ENCODE results near the gene DLK1. TPM values are rescaled to one million over a fixed set of nuclear protein-coding genes. Genes with fewer than 3 reads are reported as not detected.

Gene DLK1
- total RNA-seq, 1 experiment from 2014 or later = 3.3 TPM

DNA sequence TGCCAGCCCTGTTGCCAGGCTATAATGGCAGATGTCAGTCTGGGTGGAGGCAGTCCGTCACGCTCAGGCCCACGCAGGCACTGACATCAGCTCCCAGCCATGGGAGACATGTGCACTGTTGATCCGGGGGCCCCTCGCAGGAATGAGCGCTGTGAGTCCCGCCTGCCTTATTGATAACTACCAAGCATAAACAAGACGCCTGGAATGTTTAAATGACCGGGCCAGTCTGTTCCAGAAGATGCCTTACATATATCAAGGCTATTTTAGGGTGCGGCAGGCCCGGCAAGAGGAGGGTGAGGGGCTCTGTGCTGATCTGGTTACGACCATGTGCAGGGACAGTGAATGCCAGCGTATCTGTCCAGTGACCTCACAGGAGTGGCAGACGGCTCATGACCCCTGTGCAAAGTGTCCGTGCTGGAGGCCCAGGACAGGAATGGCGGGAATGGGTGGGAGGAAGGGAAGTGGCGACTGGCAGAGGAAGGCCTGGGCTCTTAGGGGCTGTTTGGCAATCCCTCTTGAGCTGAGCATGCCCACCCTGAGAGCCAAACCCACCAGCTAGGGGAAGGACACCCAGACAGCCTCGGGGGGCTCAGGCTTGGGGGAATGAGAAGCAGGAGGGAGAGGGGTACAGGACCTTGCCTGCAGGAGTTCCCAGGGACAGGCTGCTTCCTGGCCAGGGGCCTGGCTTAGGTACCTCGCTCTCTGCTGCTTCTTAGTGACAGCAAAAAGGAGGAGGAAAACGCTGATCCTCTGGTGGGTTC is 49.3 kb downstream of the DLK1 start (continued):
- TF ChIP-seq ZBTB43 (CRISPR knock-in tag; IDR thresholded peaks at IDR 0.05) (no peak), ZNF232 (CRISPR knock-in tag; IDR thresholded peaks at IDR 0.05) (no peak), FOXK1 (CRISPR knock-in tag; IDR thresholded peaks at IDR 0.05) (no peak), ZNF425 (CRISPR knock-in tag; conservative IDR thresholded peaks at IDR 0.05) (no peak), MAX (CRISPR knock-in tag; IDR thresholded peaks at IDR 0.05) (no peak), AR (CRISPR knock-in tag; IDR thresholded peaks at IDR 0.05) (no peak)
- TF ChIP-seq, protein P1, sequence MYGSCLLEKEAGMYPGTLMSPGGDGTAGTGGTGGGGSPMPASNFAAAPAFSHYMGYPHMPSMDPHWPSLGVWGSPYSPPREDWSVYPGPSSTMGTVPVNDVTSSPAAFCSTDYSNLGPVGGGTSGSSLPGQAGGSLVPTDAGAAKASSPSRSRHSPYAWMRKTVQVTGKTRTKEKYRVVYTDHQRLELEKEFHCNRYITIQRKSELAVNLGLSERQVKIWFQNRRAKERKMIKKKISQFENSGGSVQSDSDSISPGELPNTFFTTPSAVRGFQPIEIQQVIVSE (CRISPR knock-in tag; IDR thresholded peaks at IDR 0.05; ENCODE audit: borderline replicate concordance) = no peak

DNA sequence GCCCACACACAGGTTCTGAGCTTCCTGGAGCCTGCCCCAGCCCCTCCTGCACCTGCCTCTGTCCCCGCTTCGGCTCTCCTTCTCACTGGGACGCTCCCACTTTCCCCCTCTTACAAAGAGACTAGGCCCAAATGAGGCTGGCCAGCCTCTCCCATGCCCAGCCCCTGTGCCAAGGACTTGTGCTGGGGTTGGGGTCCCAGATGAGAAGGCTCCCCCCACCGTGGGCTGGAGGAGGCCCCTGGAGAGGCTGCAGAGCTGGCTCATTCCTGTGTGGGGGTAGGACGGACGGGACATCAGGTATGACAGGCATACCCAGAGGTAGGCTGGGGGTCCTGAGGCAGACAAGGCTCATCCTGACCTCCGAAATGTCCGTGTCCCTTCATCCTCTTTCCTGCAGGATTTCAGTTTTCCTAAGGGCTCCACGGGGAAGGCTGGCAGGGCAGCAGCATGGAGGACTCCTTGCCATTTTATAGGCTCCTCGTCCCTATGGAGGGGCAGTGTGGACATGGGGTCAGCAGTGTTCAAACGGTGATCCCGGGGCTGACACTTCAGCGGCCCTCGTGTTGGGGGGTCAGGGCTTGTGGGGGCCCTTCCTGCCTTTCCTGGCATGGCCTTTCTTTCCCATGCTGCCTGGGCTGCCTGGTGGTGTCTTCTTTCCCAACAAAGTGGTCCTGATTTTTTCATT is 50.1 kb downstream of the DLK1 start:
- CTCF ChIA-PET = no interaction called here
- Mint-ChIP-seq H3K4me3 (no peak overlapping the region), H3K27ac (no peak overlapping the region), H3K36me3 (no peaks in the 10 kb centered on the region), H3K9me3 (no peaks in the 10 kb centered on the region), H3K27me3 (ENCODE audit: low read depth) (no peaks in the 10 kb centered on the region; the same call in 1 of the 2 replicates), H3K4me1 (no peaks in the 10 kb centered on the region)
- no peak for ATAC-seq
- POLR2A ChIA-PET = interaction anchor here (0.5 kb wide), 1 partner anchor 77 kb away, joined by 7 read pairs; no protein-coding TSS in a partner anchor
- no peak for DNase-seq (ENCODE audit: low spot score)
- TF ChIP-seq, protein P2, sequence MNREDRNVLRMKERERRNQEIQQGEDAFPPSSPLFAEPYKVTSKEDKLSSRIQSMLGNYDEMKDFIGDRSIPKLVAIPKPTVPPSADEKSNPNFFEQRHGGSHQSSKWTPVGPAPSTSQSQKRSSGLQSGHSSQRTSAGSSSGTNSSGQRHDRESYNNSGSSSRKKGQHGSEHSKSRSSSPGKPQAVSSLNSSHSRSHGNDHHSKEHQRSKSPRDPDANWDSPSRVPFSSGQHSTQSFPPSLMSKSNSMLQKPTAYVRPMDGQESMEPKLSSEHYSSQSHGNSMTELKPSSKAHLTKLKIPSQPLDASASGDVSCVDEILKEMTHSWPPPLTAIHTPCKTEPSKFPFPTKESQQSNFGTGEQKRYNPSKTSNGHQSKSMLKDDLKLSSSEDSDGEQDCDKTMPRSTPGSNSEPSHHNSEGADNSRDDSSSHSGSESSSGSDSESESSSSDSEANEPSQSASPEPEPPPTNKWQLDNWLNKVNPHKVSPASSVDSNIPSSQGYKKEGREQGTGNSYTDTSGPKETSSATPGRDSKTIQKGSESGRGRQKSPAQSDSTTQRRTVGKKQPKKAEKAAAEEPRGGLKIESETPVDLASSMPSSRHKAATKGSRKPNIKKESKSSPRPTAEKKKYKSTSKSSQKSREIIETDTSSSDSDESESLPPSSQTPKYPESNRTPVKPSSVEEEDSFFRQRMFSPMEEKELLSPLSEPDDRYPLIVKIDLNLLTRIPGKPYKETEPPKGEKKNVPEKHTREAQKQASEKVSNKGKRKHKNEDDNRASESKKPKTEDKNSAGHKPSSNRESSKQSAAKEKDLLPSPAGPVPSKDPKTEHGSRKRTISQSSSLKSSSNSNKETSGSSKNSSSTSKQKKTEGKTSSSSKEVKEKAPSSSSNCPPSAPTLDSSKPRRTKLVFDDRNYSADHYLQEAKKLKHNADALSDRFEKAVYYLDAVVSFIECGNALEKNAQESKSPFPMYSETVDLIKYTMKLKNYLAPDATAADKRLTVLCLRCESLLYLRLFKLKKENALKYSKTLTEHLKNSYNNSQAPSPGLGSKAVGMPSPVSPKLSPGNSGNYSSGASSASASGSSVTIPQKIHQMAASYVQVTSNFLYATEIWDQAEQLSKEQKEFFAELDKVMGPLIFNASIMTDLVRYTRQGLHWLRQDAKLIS (CRISPR knock-in tag; IDR thresholded peaks at IDR 0.05; ENCODE audit: borderline replicate concordance) = no peak
- TF ChIP-seq SMAD3 (CRISPR knock-in tag; IDR thresholded peaks at IDR 0.05; ENCODE audit: borderline replicate concordance) = no peak
